Skeletal muscle tissue (tissue), 1 donor: ENCODE results near the gene TEDC1. TPM values are rescaled to one million over a fixed set of nuclear protein-coding genes. Genes with fewer than 3 reads are reported as not detected.

Source experiments
- total RNA-seq: library from RNA; depleted of rRNA; stranded (reverse); fragments of >200 nt; gene quantifications from one replicate; pipeline ENCODE4 v1.2.3, GENCODE V29; 2014

Gene TEDC1
- total RNA-seq, 1 donor from 2014 or later, result 2.1 TPM

Other genes with a start within 250 kb of the TEDC1 start
- gene BTBD6, start 242.7 kb upstream of the TEDC1 start, total RNA-seq, result 50.6 TPM
- gene BRF1, start 190.2 kb upstream of the TEDC1 start, total RNA-seq, result 38.1 TPM
- 60.0 TPM for gene PACS2, start 176.5 kb upstream of the TEDC1 start, total RNA-seq
- under 0.01 TPM for gene TEX22, start 92.7 kb upstream of the TEDC1 start, total RNA-seq
- gene MTA1, start 71.4 kb upstream of the TEDC1 start, total RNA-seq, result 19.3 TPM
- gene CRIP2, start 16.4 kb upstream of the TEDC1 start, total RNA-seq, result 77.8 TPM
- gene CRIP1, start 4.4 kb upstream of the TEDC1 start, total RNA-seq, result 5.2 TPM
- 3.1 TPM for gene TMEM121, start 35.3 kb downstream of the TEDC1 start, total RNA-seq